ENCODE measurements around the gene CFAP45. TPM values are rescaled to one million over a fixed set of nuclear protein-coding genes. Genes with fewer than 3 reads are reported as not detected.

Gene CFAP45
- total and polyA plus RNA-seq, 7 experiments from 2014 or later: 0.17 to 2.8 (median 0.87) TPM

Small RNAs within 50 kb of the gene (microRNA-seq; reads per million reads assigned to microRNA genes)
- gene MIR4259 (ENCODE audit: borderline microRNAs expressed): not detected

Other genes starting within 250 kb of the CFAP45 start
- gene CRP, start 185.6 kb downstream of the CFAP45 start, total RNA-seq: not detected
- not detected for gene CRP, start 185.6 kb downstream of the CFAP45 start, polyA plus RNA-seq
- 10 to 100 TPM in 4 of 5 experiments, 1 to 10 TPM in 1; 7.4 to 18.9 (median 12.2) TPM for gene DUSP23, start 119.2 kb downstream of the CFAP45 start, total RNA-seq
- 10 to 100 TPM; 35.0 to 38.0 TPM for gene DUSP23, start 119.2 kb downstream of the CFAP45 start, polyA plus RNA-seq
- gene FCRL6, start 97.8 kb downstream of the CFAP45 start, total RNA-seq: 10 to 100 TPM in 1 of 5 experiments, 1 to 10 TPM in 1, under 1 TPM in 3; 0.27 to 41.4 (median 0.51) TPM
- under 1 TPM; 0.15 to 0.43 TPM for gene FCRL6, start 97.8 kb downstream of the CFAP45 start, polyA plus RNA-seq
- gene SLAMF8, start 73.3 kb downstream of the CFAP45 start, total RNA-seq: 1 to 10 TPM in 4 of 5 experiments, under 1 TPM in 1; 0.27 to 1.7 (median 1.3) TPM
- not detected for gene SLAMF8, start 73.3 kb downstream of the CFAP45 start, polyA plus RNA-seq
- gene VSIG8, start 37.5 kb downstream of the CFAP45 start, total RNA-seq: not detected
- gene VSIG8, start 37.5 kb downstream of the CFAP45 start, polyA plus RNA-seq: not detected
- gene TAGLN2, start 25.3 kb upstream of the CFAP45 start, total RNA-seq: 100 to 1,000 TPM; 116 to 450 (median 284) TPM
- gene TAGLN2, start 25.3 kb upstream of the CFAP45 start, polyA plus RNA-seq: 100 to 1,000 TPM; 449 to 662 TPM
- gene IGSF9, start 45.4 kb upstream of the CFAP45 start, total RNA-seq: under 1 TPM in 1 of 5 experiments, not detected in 4; 0.12 TPM
- gene IGSF9, start 45.4 kb upstream of the CFAP45 start, polyA plus RNA-seq: under 1 TPM in 1 of 2 donors, not detected in 1; 0.12 TPM
- not detected for gene SLAMF9, start 54.1 kb upstream of the CFAP45 start, total RNA-seq
- not detected for gene SLAMF9, start 54.1 kb upstream of the CFAP45 start, polyA plus RNA-seq
- gene PIGM, start 131.8 kb upstream of the CFAP45 start, total RNA-seq: 10 to 100 TPM in 2 of 5 experiments, 1 to 10 TPM in 3; 4.0 to 11.4 (median 7.0) TPM
- gene PIGM, start 131.8 kb upstream of the CFAP45 start, polyA plus RNA-seq: 1 to 10 TPM; 4.1 to 5.0 TPM
- gene KCNJ10, start 170.0 kb upstream of the CFAP45 start, total RNA-seq: under 1 TPM in 1 of 5 experiments, not detected in 4; 0.32 TPM
- under 1 TPM in 1 of 2 donors, not detected in 1; 0.29 TPM for gene KCNJ10, start 170.0 kb upstream of the CFAP45 start, polyA plus RNA-seq
- gene KCNJ9, start 181.4 kb upstream of the CFAP45 start, total RNA-seq: not detected
- under 1 TPM; 0.06 to 0.08 TPM for gene KCNJ9, start 181.4 kb upstream of the CFAP45 start, polyA plus RNA-seq
- gene IGSF8, start 198.5 kb upstream of the CFAP45 start, total RNA-seq: 10 to 100 TPM; 31.9 to 68.7 (median 44.8) TPM
- gene IGSF8, start 198.5 kb upstream of the CFAP45 start, polyA plus RNA-seq: 10 to 100 TPM; 38.6 to 60.9 TPM
- not detected for gene ATP1A2, start 215.6 kb upstream of the CFAP45 start, total RNA-seq
- not detected for gene ATP1A2, start 215.6 kb upstream of the CFAP45 start, polyA plus RNA-seq